ENCODE results near the gene RAB11A.

DNA sequence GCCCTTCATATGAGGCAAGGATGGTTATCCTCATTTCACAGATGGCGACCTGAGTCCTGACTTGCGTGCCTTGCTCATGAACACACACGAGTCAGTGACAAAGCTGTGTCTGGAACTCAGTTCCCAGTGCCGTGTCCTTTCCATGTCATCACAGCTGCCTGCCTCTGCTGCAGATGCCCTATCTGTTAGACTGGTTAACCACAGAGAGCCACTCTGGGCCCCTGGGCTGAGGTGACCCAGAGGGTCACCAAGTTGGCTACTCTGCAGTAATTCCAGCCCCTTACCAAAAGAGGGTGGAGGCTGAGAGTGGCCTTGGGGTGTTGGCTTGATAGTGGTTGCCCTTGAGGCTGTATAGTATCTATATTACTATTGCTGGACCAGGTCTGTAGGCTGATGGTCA lies 41.0 kb downstream of the RAB11A start:
- TF ChIP-seq, protein P1, sequence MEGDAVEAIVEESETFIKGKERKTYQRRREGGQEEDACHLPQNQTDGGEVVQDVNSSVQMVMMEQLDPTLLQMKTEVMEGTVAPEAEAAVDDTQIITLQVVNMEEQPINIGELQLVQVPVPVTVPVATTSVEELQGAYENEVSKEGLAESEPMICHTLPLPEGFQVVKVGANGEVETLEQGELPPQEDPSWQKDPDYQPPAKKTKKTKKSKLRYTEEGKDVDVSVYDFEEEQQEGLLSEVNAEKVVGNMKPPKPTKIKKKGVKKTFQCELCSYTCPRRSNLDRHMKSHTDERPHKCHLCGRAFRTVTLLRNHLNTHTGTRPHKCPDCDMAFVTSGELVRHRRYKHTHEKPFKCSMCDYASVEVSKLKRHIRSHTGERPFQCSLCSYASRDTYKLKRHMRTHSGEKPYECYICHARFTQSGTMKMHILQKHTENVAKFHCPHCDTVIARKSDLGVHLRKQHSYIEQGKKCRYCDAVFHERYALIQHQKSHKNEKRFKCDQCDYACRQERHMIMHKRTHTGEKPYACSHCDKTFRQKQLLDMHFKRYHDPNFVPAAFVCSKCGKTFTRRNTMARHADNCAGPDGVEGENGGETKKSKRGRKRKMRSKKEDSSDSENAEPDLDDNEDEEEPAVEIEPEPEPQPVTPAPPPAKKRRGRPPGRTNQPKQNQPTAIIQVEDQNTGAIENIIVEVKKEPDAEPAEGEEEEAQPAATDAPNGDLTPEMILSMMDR (IDR thresholded peaks at IDR 0.05): no peak
- no peak for TF ChIP-seq POLR2A (IDR thresholded peaks at IDR 0.05)
